A673 (cell line): ENCODE measurements around the gene CAMK1D. TPM values are rescaled to one million over a fixed set of nuclear protein-coding genes. Genes with fewer than 3 reads are reported as not detected.
A peak's percentile ranks its signal among the peaks of the same experiment; 100 is the strongest.

Source experiments
- BruUV-seq: library from RNA; stranded (reverse); fragments of 400-500 nt; replicated peaks from 2 replicates; lab custom pipeline; 2021; lab: Mats Ljungman, UMichigan
- CTCF ChIA-PET: fragments of 300-600 bp; sonication (Branson Sonifier 250); formaldehyde crosslinking; loops from one replicate; lab custom pipeline; 2022; ENCODE audit warnings: antibody characterized with exemption; lab: Charles Lee
- POLR2A ChIA-PET: fragments of 300-600 bp; sonication (Branson Sonifier 250); formaldehyde crosslinking; loops from one replicate; lab custom pipeline; 2022; ENCODE audit warnings: antibody characterized with exemption; ENCODE audit not compliant: low non-redundant PET; lab: Charles Lee
- DNase-seq: peaks from one replicate; pipeline ENCODE4 v3.0.0-alpha.2; 2015; ENCODE audit warnings: low spot score
- H3K27ac ChIP-seq: fragments of 200-600 bp; sonication (generic); 2 replicates; pipeline ENCODE4 v1.5.1; 2016; ENCODE audit warnings: mixed run types, low read depth, mild to moderate bottlenecking, mixed read lengths, antibody characterized with exemption, low read length; ENCODE audit not compliant: poor library complexity, severe bottlenecking
- H3K27me3 ChIP-seq: fragments of 200-600 bp; sonication (generic); replicated peaks from 2 replicates; pipeline ENCODE4 v1.6.1; 2017; ENCODE audit warnings: mixed run types, low read depth, mild to moderate bottlenecking, mixed read lengths, antibody characterized with exemption, low read length; ENCODE audit not compliant: insufficient read depth, poor library complexity
- H3K36me3 ChIP-seq: fragments of 200-600 bp; sonication (generic); 2 replicates; pipeline ENCODE4 v1.6.1; 2016; ENCODE audit warnings: mixed run types, mild to moderate bottlenecking, mixed read lengths, antibody characterized with exemption, low read length; ENCODE audit not compliant: insufficient read depth, poor library complexity, severe bottlenecking
- H3K4me1 ChIP-seq: fragments of 200-600 bp; sonication (generic); 2 replicates; pipeline ENCODE4 v1.6.1; 2017; ENCODE audit warnings: mixed run types, mild to moderate bottlenecking, mixed read lengths, antibody characterized with exemption, low read length; ENCODE audit not compliant: insufficient read depth, poor library complexity, severe bottlenecking
- H3K4me3 ChIP-seq: fragments of 200-600 bp; sonication (generic); 2 replicates; pipeline ENCODE4 v1.5.1; 2016; ENCODE audit warnings: low read depth, mixed run types, mild to moderate bottlenecking, mixed read lengths, low read length; ENCODE audit not compliant: poor library complexity, severe bottlenecking
- H3K9me3 ChIP-seq: fragments of 200-600 bp; sonication (generic); 2 replicates; pipeline ENCODE4 v1.6.1; 2016; ENCODE audit warnings: mixed run types, low read depth, mild to moderate bottlenecking, mixed read lengths, antibody characterized with exemption, low read length; ENCODE audit not compliant: poor library complexity, severe bottlenecking
- EZH2 ChIP-seq: fragments of 200-600 bp; sonication (generic); IDR thresholded peaks from 2 replicates; pipeline ENCODE4 v1.6.1; 2017; ENCODE audit warnings: borderline replicate concordance, low read depth, mild to moderate bottlenecking, mixed read lengths, antibody characterized with exemption, low read length; ENCODE audit not compliant: poor library complexity, severe bottlenecking
- intact Hi-C: fragments of 100-400 bp; cut with micrococcal nuclease; formaldehyde crosslinking; loops from one replicate; pipeline ENCODE4 v1.10.0; 2022; ENCODE audit not compliant: unreplicated experiment
- total RNA-seq: library from RNA; stranded (reverse); gene quantifications from 2 replicates; pipeline ENCODE4 v1.2.3, GENCODE V29; 2021
- TF ChIP-seq, protein P1 (sequence below): fragments of 300-800, 200-600 bp; sonication (generic); conservative IDR thresholded peaks from 2 replicates; pipeline ENCODE4 v1.5.1; 2017; ENCODE audit warnings: low read depth, mild to moderate bottlenecking, antibody characterized with exemption, low read length, moderate library complexity, mixed read lengths

The CAMK1D gene
- total RNA-seq, 1 experiment from 2014 or later = 23.7 TPM

DNA sequence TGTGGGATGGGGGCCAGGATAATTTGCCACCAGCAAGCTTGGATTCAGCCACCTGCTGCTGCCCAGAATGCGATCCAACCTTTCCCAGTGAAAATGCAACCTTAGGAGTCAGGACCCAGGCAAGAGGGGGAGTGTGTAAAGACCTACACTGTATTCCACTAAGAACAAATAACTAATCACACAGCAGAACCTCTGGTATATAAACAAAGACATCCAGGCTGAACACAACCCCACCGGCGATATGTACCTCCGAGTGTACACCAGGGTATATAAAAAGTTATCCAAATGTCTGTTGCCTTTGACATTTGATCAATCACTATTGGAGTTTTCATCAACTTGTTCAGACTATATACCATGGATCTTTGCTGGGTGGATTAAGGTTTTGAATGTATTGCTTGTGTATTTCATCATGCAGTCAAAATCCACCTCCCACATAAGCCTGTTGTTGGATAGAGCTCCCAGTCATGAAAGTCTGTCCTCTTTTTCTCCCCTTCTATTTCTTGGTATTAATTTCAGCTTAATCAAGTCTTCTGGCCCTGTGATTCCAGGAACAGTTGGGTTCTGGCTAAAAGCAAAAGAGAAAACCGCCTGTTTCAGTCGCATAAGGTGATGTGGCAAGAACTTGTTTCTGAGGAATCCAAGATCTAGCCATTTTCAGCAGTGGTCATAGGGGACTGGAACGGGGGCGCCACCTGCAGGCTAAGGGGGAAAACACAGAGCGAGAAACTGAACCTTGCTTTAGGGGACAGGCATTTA lies 361.4 kb downstream of the CAMK1D start:
- POLR2A ChIA-PET = interaction anchor here (0.5 kb wide), 2 partner anchors 14 to 429 kb away, joined by 4 read pairs; no protein-coding TSS in a partner anchor
- Histone ChIP-seq H3K27ac (peak overlapping the region; percentile 88), H3K4me3 (no peak overlapping the region), H3K36me3 (no peaks in the 10 kb centered on the region), H3K27me3 (no peaks in the 10 kb centered on the region), H3K4me1 (peaks cover 58% of the 10 kb centered on the region), H3K9me3 (no peaks in the 10 kb centered on the region)
- peak; percentile 92 for DNase-seq
- intact Hi-C loops = loop anchor here (1.0 to 5.0 kb wide), 3 partner anchors 168 to 446 kb away; no protein-coding TSS in a partner anchor
- BruUV-seq = no TSS peak
- CTCF ChIA-PET = interaction anchor here (1.4 to 3.0 kb wide), 2 partner anchors 10 to 446 kb away, joined by 4 to 8 read pairs; no protein-coding TSS in a partner anchor
- TF ChIP-seq, protein P1, sequence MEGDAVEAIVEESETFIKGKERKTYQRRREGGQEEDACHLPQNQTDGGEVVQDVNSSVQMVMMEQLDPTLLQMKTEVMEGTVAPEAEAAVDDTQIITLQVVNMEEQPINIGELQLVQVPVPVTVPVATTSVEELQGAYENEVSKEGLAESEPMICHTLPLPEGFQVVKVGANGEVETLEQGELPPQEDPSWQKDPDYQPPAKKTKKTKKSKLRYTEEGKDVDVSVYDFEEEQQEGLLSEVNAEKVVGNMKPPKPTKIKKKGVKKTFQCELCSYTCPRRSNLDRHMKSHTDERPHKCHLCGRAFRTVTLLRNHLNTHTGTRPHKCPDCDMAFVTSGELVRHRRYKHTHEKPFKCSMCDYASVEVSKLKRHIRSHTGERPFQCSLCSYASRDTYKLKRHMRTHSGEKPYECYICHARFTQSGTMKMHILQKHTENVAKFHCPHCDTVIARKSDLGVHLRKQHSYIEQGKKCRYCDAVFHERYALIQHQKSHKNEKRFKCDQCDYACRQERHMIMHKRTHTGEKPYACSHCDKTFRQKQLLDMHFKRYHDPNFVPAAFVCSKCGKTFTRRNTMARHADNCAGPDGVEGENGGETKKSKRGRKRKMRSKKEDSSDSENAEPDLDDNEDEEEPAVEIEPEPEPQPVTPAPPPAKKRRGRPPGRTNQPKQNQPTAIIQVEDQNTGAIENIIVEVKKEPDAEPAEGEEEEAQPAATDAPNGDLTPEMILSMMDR = peak; percentile 98
- TF ChIP-seq EZH2 = no peak

DNA sequence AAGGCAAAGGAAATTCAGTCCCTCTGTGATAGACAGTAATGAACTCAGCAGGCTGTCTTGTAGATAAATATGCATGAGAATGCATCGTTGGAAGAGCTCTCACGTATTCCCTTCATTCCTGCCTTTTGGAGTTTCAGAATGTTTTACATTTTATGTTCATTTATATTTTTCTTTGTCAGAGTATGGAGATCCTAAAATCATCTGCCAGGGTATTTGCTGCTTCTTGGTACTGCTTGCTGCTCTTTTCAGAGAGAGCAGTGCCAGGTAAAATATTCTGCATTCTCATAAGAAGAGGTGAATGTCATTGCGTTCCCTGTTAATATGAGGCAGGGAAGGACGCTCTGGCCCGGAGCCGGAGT lies 362.0 kb downstream of the CAMK1D start:
- ChIA-PET CTCF (interaction anchor here (0.6 to 3.0 kb wide), 3 partner anchors 9 to 447 kb away, joined by 3 to 8 read pairs (median 4); no protein-coding TSS in a partner anchor), POLR2A (no interaction called here)
- Histone ChIP-seq H3K36me3 (no peaks in the 10 kb centered on the region), H3K4me1 (peaks cover 58% of the 10 kb centered on the region), H3K27me3 (no peaks in the 10 kb centered on the region), H3K4me3 (no peak overlapping the region), H3K9me3 (no peaks in the 10 kb centered on the region), H3K27ac (peak overlapping the region; percentile 88)
- TF ChIP-seq, protein P1 = no peak
- TF ChIP-seq EZH2 = no peak
- intact Hi-C loops = loop anchor here (1.0 to 5.0 kb wide), 3 partner anchors 169 to 447 kb away; no protein-coding TSS in a partner anchor
- DNase-seq = no peak
- BruUV-seq = no TSS peak

DNA sequence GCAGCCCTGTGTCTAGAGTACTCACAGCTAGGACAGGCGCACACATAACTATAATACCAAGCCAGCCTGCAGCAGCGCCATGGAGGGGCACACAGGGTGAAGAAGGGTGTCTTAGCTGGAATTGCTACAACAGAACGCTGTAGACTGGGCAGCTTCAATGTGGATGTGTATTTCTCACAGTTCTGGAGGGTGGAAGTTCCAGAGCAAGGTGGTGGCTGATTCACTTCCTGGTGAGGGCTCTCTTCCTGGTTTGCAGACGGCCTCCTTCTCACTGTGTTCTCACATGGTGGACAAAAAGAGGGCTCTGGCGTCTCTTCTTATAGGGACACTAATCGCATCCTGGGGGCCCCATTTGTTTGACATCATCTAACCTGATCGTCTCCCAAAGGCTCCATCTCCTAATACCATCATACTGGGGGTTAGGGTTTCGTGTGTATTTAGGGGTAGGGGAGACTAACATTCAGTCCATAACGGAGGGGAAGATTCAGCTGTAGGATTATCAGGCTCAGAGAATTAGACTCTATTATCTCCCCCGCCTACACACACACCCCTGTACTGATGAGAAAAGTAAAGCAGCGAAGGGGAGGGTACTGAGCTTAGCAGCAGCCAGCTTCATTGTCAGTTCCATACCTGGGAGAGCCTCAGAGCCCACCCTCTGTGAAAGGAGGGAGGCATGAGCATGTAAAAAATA lies 363.1 kb downstream of the CAMK1D start:
- CTCF ChIA-PET = interaction anchor here (0.9 to 1.4 kb wide), 2 partner anchors 368 to 448 kb away, joined by 3 to 5 read pairs; no protein-coding TSS in a partner anchor
- POLR2A ChIA-PET = interaction anchor here (0.5 kb wide), 1 partner anchor 171 kb away, joined by 17 read pairs; no protein-coding TSS in a partner anchor
- Histone ChIP-seq H3K27ac (no peak overlapping the region), H3K4me3 (no peak overlapping the region), H3K27me3 (no peaks in the 10 kb centered on the region), H3K36me3 (no peaks in the 10 kb centered on the region), H3K4me1 (peaks cover 52% of the 10 kb centered on the region), H3K9me3 (no peaks in the 10 kb centered on the region)
- intact Hi-C loops = loop anchor here (5.0 kb wide), 1 partner anchor 170 kb away; no protein-coding TSS in a partner anchor
- TF ChIP-seq, protein P1 = no peak
- TF ChIP-seq EZH2 = no peak
- DNase-seq = no peak
- no TSS peak for BruUV-seq
